ENCODE measurements around the gene GTF3C1. TPM values are rescaled to one million over a fixed set of nuclear protein-coding genes. Genes with fewer than 3 reads are reported as not detected.

Gene GTF3C1
- total and polyA plus RNA-seq, 2 of the 13 experiments (the other 11 are each of a cell fraction or from before 2014, with no cell fraction given), result 29.2 to 72.7 TPM

DNA sequence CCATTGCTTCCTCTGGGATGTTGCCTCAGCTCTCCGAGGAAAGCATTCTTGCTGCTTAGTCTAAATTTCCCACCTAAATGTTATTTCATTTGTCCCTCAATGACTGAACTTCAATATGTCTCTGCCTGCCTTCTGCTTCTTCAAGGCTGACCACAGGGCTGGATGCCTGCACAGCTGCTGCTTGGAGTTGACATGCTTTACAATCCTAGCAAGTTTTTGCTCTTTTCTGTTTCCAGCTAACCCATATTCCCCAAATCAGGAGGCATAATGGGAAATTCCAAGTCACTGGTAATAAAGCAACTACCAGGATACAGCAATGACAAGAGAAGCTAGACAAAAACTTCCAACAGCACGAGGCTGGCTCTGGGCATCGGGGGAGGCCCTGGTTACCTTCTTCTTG, 48.9 kb downstream of the GTF3C1 start:
- Histone ChIP-seq H3K9me3 (ENCODE audit: low read length) (no peaks in the 10 kb centered on the region), H3K27me3 (ENCODE audit: control insufficient read depth in 1 of 2, insufficient read depth in 2 of 2, low read length in 2 of 2) (no peaks in the 10 kb centered on the region), H4K20me1 (ENCODE audit: insufficient read depth, low read length) (no peaks in the 10 kb centered on the region), H3K36me3 (replicated peaks in 1 of 2; ENCODE audit: control insufficient read depth in 1 of 2, insufficient read depth in 2 of 2, low read length in 2 of 2) (peaks cover 69 to 97% of the 10 kb centered on the region in 2 experiments), H3K79me2 (ENCODE audit: insufficient read depth, low read length) (no peaks in the 10 kb centered on the region), H3K9ac (ENCODE audit: insufficient read depth, low read depth, low read length) (no peak overlapping the region), H3K4me3 (replicated peaks in 1 of 3; ENCODE audit: insufficient read depth in 1 of 3, low read depth in 2 of 3, low read length in 3 of 3) (no peak overlapping the region), H3K27ac (ENCODE audit: extremely low read length, insufficient read depth, low read length) (no peak overlapping the region), H3K4me1 (ENCODE audit: insufficient read depth, low read length) (no peaks in the 10 kb centered on the region), H3K4me2 (ENCODE audit: low read depth, low read length) (no peak overlapping the region), H2AFZ (ENCODE audit: low read length) (no peak overlapping the region)
- no peak for FAIRE-seq
- 100% methylated on average over 3 of the region's 3 CpGs for WGBS (ENCODE audit: low lambda C conversion rate)
- POLR2A ChIA-PET, result no interaction called here
- ATAC-seq, result no peak
- DNase-seq (ENCODE audit: low spot score), result no peak
- CTCF ChIA-PET (ENCODE audit: low intra/inter-chr PET ratio, low total read pairs), result no interaction called here
- intact Hi-C loops (cut with micrococcal nuclease; ENCODE audit: unreplicated experiment) (no loop called here), in situ Hi-C loops (cut with HindIII; ENCODE audit: extremely low pct_ligation_motif_present, low pct_unique_long_range_greater_than_20kb) (no loop called here)
- no peak for TF ChIP-seq BRD4 (CRISPR knock-in tag; IDR thresholded peaks at IDR 0.05)
- no peak for TF ChIP-seq KDM5B (CRISPR knock-in tag; IDR thresholded peaks at IDR 0.05; ENCODE audit: borderline replicate concordance)
- no TSS peak for BruUV-seq (replicated peaks)

DNA sequence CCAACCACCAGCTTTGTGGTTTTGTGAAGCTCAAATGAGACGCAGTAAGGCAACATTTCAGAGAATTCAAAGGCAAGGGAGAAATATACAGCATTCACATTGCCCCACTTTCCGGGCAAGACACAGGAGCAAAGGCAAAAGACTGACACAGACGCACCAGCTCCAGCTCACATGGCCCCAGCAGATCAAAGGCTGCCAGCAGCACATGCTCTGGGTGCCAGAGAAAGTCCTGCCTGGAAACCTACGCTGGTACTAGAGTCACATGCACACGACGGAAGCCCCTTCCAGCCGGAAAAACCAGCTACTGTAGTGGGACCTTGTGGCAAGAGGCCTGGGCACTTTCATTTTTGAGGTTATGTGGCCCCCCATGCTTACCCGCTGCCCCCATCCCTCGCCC, 50.1 kb downstream of the GTF3C1 start:
- intact Hi-C loops (cut with micrococcal nuclease; ENCODE audit: unreplicated experiment), result no loop called here
- Histone ChIP-seq H3K4me3 (replicated peaks in 1 of 3; ENCODE audit: insufficient read depth in 1 of 3, low read depth in 2 of 3, low read length in 3 of 3) (no peak overlapping the region), H3K36me3 (replicated peaks in 1 of 2; ENCODE audit: control insufficient read depth in 1 of 2, insufficient read depth in 2 of 2, low read length in 2 of 2) (peaks cover 69 to 98% of the 10 kb centered on the region in 2 experiments), H3K27me3 (ENCODE audit: control insufficient read depth in 1 of 2, insufficient read depth in 2 of 2, low read length in 2 of 2) (no peaks in the 10 kb centered on the region), H3K4me2 (ENCODE audit: low read depth, low read length) (no peak overlapping the region), H4K20me1 (ENCODE audit: insufficient read depth, low read length) (no peaks in the 10 kb centered on the region), H3K9me3 (ENCODE audit: low read length) (no peaks in the 10 kb centered on the region), H3K79me2 (ENCODE audit: insufficient read depth, low read length) (no peaks in the 10 kb centered on the region), H2AFZ (ENCODE audit: low read length) (no peak overlapping the region), H3K27ac (ENCODE audit: extremely low read length, insufficient read depth, low read length) (no peak overlapping the region), H3K9ac (ENCODE audit: insufficient read depth, low read depth, low read length) (no peak overlapping the region), H3K4me1 (ENCODE audit: insufficient read depth, low read length) (no peaks in the 10 kb centered on the region)
- WGBS (ENCODE audit: low lambda C conversion rate), result 97% methylated on average over 9 of the region's 9 CpGs
- in situ Hi-C loops (cut with HindIII; ENCODE audit: extremely low pct_ligation_motif_present, low pct_unique_long_range_greater_than_20kb), result no loop called here
- FAIRE-seq, result no peak
- DNase-seq (ENCODE audit: low spot score), result no peak
- ChIA-PET CTCF (ENCODE audit: low intra/inter-chr PET ratio, low total read pairs) (no interaction called here), POLR2A (no interaction called here)
- TF ChIP-seq HNRNPL (IDR thresholded peaks at IDR 0.05; ENCODE audit: low read depth, low read length), result no peak
- TF ChIP-seq RBM22 (optimal IDR thresholded peaks at IDR 0.05; ENCODE audit: low read length), result peak; percentile 42
- BruUV-seq (replicated peaks), result no TSS peak
- ATAC-seq, result no peak

Data from HepG2 (cell line).